Liver (tissue), 3 donors: ENCODE data around the gene TUBGCP5.
"Not testable (repeated sequence)": the region's sequence is repeated elsewhere in the genome, so short reads cannot be mapped to it uniquely, and the experiment has no call there.

Source experiments
- EGR1 ChIP-seq, 2 donors: IDR thresholded peaks; 2 replicates each; pipeline ENCODE4 v1.6.1; 2016 to 2018; ENCODE audit warnings: antibody characterized with exemption in 2 of 2, low read depth in 2 of 2
- FOXA1 ChIP-seq: IDR thresholded peaks from 2 replicates; pipeline ENCODE4 v1.6.1; 2016; ENCODE audit warnings: antibody characterized with exemption
- HNF4A ChIP-seq, 2 donors: conservative IDR thresholded peaks; 2 replicates each; pipeline ENCODE4 v1.6.1; 2016; ENCODE audit warnings: antibody characterized with exemption in 2 of 2, mild to moderate bottlenecking in 2 of 2
- JUND ChIP-seq, 2 donors: IDR thresholded peaks; 2 replicates each; pipeline ENCODE4 v1.6.1; 2016; ENCODE audit warnings: antibody characterized with exemption in 2 of 2
- TAF1 ChIP-seq: conservative IDR thresholded peaks from 2 replicates; pipeline ENCODE4 v1.6.1; 2016; ENCODE audit warnings: antibody characterized with exemption, mild to moderate bottlenecking
- YY1 ChIP-seq: IDR thresholded peaks from 2 replicates; pipeline ENCODE4 v1.6.1; 2016; ENCODE audit warnings: antibody characterized with exemption, mild to moderate bottlenecking
- TF ChIP-seq, protein P1 (sequence below): fragments of 150-350 bp; IDR thresholded peaks from 2 replicates; pipeline ENCODE4 v1.5.1; 2017; ENCODE audit warnings: improper control_type of control experiment, low read depth, low read length; ENCODE audit not compliant: missing input control
- TF ChIP-seq, protein P2 (sequence below): IDR thresholded peaks from 2 replicates; pipeline ENCODE4 v1.6.1; 2016; ENCODE audit warnings: antibody characterized with exemption, mild to moderate bottlenecking
- TF ChIP-seq, protein P3 (sequence below): IDR thresholded peaks from 2 replicates; pipeline ENCODE4 v1.6.1; 2016; ENCODE audit warnings: antibody characterized with exemption
- TF ChIP-seq, protein P4 (sequence below): IDR thresholded peaks from 2 replicates; pipeline ENCODE4 v1.6.1; 2016; ENCODE audit warnings: antibody characterized with exemption
- donor health status: healthy.
- donor health status: healthy.

GRCh38 chr15:22981931-22982330 is 57.4 kb downstream of the TUBGCP5 start:
- TF ChIP-seq, protein P1, sequence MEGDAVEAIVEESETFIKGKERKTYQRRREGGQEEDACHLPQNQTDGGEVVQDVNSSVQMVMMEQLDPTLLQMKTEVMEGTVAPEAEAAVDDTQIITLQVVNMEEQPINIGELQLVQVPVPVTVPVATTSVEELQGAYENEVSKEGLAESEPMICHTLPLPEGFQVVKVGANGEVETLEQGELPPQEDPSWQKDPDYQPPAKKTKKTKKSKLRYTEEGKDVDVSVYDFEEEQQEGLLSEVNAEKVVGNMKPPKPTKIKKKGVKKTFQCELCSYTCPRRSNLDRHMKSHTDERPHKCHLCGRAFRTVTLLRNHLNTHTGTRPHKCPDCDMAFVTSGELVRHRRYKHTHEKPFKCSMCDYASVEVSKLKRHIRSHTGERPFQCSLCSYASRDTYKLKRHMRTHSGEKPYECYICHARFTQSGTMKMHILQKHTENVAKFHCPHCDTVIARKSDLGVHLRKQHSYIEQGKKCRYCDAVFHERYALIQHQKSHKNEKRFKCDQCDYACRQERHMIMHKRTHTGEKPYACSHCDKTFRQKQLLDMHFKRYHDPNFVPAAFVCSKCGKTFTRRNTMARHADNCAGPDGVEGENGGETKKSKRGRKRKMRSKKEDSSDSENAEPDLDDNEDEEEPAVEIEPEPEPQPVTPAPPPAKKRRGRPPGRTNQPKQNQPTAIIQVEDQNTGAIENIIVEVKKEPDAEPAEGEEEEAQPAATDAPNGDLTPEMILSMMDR: not testable (repeated sequence)
- TF ChIP-seq HNF4A (conservative IDR thresholded peaks at IDR 0.05); TAF1; EGR1 (IDR thresholded peaks at IDR 0.05; ENCODE audit: low read depth in 2 of 2); FOXA1; YY1; JUND (IDR thresholded peaks at IDR 0.05): not testable (repeated sequence)
- TF ChIP-seq, protein P2, sequence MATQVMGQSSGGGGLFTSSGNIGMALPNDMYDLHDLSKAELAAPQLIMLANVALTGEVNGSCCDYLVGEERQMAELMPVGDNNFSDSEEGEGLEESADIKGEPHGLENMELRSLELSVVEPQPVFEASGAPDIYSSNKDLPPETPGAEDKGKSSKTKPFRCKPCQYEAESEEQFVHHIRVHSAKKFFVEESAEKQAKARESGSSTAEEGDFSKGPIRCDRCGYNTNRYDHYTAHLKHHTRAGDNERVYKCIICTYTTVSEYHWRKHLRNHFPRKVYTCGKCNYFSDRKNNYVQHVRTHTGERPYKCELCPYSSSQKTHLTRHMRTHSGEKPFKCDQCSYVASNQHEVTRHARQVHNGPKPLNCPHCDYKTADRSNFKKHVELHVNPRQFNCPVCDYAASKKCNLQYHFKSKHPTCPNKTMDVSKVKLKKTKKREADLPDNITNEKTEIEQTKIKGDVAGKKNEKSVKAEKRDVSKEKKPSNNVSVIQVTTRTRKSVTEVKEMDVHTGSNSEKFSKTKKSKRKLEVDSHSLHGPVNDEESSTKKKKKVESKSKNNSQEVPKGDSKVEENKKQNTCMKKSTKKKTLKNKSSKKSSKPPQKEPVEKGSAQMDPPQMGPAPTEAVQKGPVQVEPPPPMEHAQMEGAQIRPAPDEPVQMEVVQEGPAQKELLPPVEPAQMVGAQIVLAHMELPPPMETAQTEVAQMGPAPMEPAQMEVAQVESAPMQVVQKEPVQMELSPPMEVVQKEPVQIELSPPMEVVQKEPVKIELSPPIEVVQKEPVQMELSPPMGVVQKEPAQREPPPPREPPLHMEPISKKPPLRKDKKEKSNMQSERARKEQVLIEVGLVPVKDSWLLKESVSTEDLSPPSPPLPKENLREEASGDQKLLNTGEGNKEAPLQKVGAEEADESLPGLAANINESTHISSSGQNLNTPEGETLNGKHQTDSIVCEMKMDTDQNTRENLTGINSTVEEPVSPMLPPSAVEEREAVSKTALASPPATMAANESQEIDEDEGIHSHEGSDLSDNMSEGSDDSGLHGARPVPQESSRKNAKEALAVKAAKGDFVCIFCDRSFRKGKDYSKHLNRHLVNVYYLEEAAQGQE: not testable (repeated sequence)
- TF ChIP-seq, protein P3, sequence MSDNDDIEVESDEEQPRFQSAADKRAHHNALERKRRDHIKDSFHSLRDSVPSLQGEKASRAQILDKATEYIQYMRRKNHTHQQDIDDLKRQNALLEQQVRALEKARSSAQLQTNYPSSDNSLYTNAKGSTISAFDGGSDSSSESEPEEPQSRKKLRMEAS: not testable (repeated sequence)
- TF ChIP-seq, protein P4, sequence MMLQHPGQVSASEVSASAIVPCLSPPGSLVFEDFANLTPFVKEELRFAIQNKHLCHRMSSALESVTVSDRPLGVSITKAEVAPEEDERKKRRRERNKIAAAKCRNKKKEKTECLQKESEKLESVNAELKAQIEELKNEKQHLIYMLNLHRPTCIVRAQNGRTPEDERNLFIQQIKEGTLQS: not testable (repeated sequence)
